HepG2 (cell line): ENCODE measurements around the gene HEY2. TPM values are rescaled to one million over a fixed set of nuclear protein-coding genes. Genes with fewer than 3 reads are reported as not detected.

ENCODE experiments used
- ATAC-seq: fragments of 200-7000 bp; cut with Tn5 transposase; 3 replicates; pipeline ENCODE4 v1.9.1; 2020; ENCODE audit warnings: mild to moderate bottlenecking, moderate library complexity
- BruUV-seq: library from RNA; stranded (reverse); fragments of 400-500 nt; replicated peaks from 2 replicates; lab custom pipeline; 2021; lab: Mats Ljungman, UMichigan
- CTCF ChIA-PET: fragments of 300-600 bp; formaldehyde crosslinking; extraction: SDS; loops from one replicate; lab custom pipeline; 2021; ENCODE audit warnings: low total read pairs, inconsistent platforms, low intra/inter-chr PET ratio; lab: Yijun Ruan, JAX
- POLR2A ChIA-PET: fragments of 350-600 bp; sonication (Branson Sonifier 250); formaldehyde crosslinking; loops from one replicate; lab custom pipeline; 2020; ENCODE audit warnings: antibody characterized with exemption, inconsistent platforms; lab: Yijun Ruan, JAX
- DNase-seq: peaks from one replicate; pipeline ENCODE4 v3.0.0-alpha.2; 2015; ENCODE audit warnings: low spot score
- FAIRE-seq: peaks from 3 replicates; lab custom pipeline; 2011; peaks lifted over from hg19 to GRCh38; lab: Jason Lieb, UNC
- H2AFZ ChIP-seq: one replicate; pipeline ENCODE4 v1.6.1; 2011; ENCODE audit warnings: low read length, inconsistent platforms
- H3K27ac ChIP-seq: fragments of 300-600 bp; 3 replicates; pipeline ENCODE4 v1.8.0; 2011; ENCODE audit warnings: mixed run types, mild to moderate bottlenecking, mixed read lengths, low read length, inconsistent platforms; ENCODE audit not compliant: insufficient read depth; ENCODE audit errors: extremely low read length
- H3K27me3 ChIP-seq, 2 experiments: fragments of 200-600 bp in 1 of 2; 2 replicates in 1 of 2; 3 replicates in 1 of 2; pipeline versions ENCODE4 v1.6.0 to v1.8.0; 2011; ENCODE audit warnings: low read length in 2 of 2, mild to moderate bottlenecking in 2 of 2, moderate library complexity in 2 of 2, inconsistent platforms in 1 of 2; ENCODE audit not compliant: insufficient read depth in 2 of 2, control insufficient read depth in 1 of 2
- H3K36me3 ChIP-seq, 2 experiments: fragments of 200-600 bp in 1 of 2; replicated peaks in 1 of 2; 2 replicates in 1 of 2; 3 replicates in 1 of 2; pipeline versions ENCODE4 v1.5.1 to v1.8.0; 2011; ENCODE audit warnings: low read length in 2 of 2, inconsistent platforms in 1 of 2; ENCODE audit not compliant: insufficient read depth in 2 of 2, control insufficient read depth in 1 of 2
- H3K4me1 ChIP-seq: 2 replicates; pipeline ENCODE4 v1.5.1; 2012; ENCODE audit warnings: low read length, inconsistent platforms; ENCODE audit not compliant: insufficient read depth
- H3K4me2 ChIP-seq: 2 replicates; pipeline ENCODE4 v1.6.0; 2011; ENCODE audit warnings: low read depth, low read length, inconsistent platforms
- H3K4me3 ChIP-seq, 3 experiments: fragments of 200-600 bp in 1 of 3; sonication (generic), shearing (Covaris generic) in 1 of 3; replicated peaks in 1 of 3; 2 replicates each; pipeline ENCODE4 v1.5.1; 2011 to 2016; ENCODE audit warnings: low read length in 3 of 3, inconsistent platforms in 2 of 3, low read depth in 2 of 3, mild to moderate bottlenecking in 2 of 3, control low read depth in 1 of 3, mixed read lengths in 1 of 3; ENCODE audit not compliant: insufficient read depth in 1 of 3
- H3K79me2 ChIP-seq: one replicate; pipeline ENCODE4 v1.6.1; 2011; ENCODE audit warnings: low read length, inconsistent platforms; ENCODE audit not compliant: insufficient read depth
- H3K9ac ChIP-seq: 2 replicates; pipeline ENCODE4 v1.6.0; 2011; ENCODE audit warnings: mild to moderate bottlenecking, low read depth, low read length, inconsistent platforms; ENCODE audit not compliant: insufficient read depth
- H3K9me3 ChIP-seq: 2 replicates; pipeline ENCODE4 v1.5.1; 2012; ENCODE audit warnings: mild to moderate bottlenecking, low read length
- H4K20me1 ChIP-seq: 2 replicates; pipeline ENCODE4 v1.6.0; 2011; ENCODE audit warnings: inconsistent platforms, mild to moderate bottlenecking, low read length, moderate library complexity; ENCODE audit not compliant: insufficient read depth
- CBX2 ChIP-seq, 2 experiments: fragments of 200-600 bp in 1 of 2; sonication (generic); formaldehyde crosslinking in 1 of 2; IDR thresholded peaks; 2 replicates each; pipeline versions ENCODE4 v1.7.0 to v1.8.1; 2018 to 2022; ENCODE audit warnings: low read depth in 2 of 2, low read length in 1 of 2, mild to moderate bottlenecking in 1 of 2, missing genetic modification reagents in 1 of 2
- ERF ChIP-seq: IDR thresholded peaks from 2 replicates; pipeline ENCODE4 v1.6.1; 2018; ENCODE audit warnings: missing biosample characterization, missing genetic modification reagents
- GTF3A ChIP-seq: sonication (generic); formaldehyde crosslinking; conservative IDR thresholded peaks from 2 replicates; pipeline ENCODE4 v1.4.0; 2020; ENCODE audit warnings: mild to moderate bottlenecking, missing genetic modification reagents
- GZF1 ChIP-seq: sonication (generic); formaldehyde crosslinking; IDR thresholded peaks from 2 replicates; pipeline ENCODE4 v1.5.1; 2020; ENCODE audit warnings: mild to moderate bottlenecking, missing genetic modification reagents
- RARA ChIP-seq: IDR thresholded peaks from 2 replicates; pipeline ENCODE4 v1.6.1; 2016; ENCODE audit warnings: missing genetic modification reagents, missing compliant biosample characterization
- RBFOX2 ChIP-seq: fragments of 200-400 bp; formaldehyde crosslinking; IDR thresholded peaks from 2 replicates; pipeline ENCODE4 v1.6.1; 2017; ENCODE audit warnings: low read depth, mild to moderate bottlenecking, low read length
- SNRNP70 ChIP-seq: fragments of 200-400 bp; formaldehyde crosslinking; IDR thresholded peaks from 2 replicates; pipeline ENCODE4 v1.6.1; 2017; ENCODE audit warnings: mild to moderate bottlenecking, low read depth, low read length, moderate library complexity
- SOX13 ChIP-seq, 3 experiments: fragments of 450-650 bp in 1 of 3; sonication (generic) in 1 of 3; formaldehyde crosslinking in 1 of 3; IDR thresholded peaks in 2 of 3; conservative IDR thresholded peaks in 1 of 3; 2 replicates each; pipeline versions ENCODE4 v1.5.0 to v1.6.1; 2016 to 2020; ENCODE audit warnings: antibody characterized with exemption in 1 of 3, mild to moderate bottlenecking in 1 of 3, missing compliant biosample characterization in 1 of 3, missing genetic modification reagents in 1 of 3, moderate library complexity in 1 of 3
- ZBTB38 ChIP-seq: sonication (generic); formaldehyde crosslinking; IDR thresholded peaks from 2 replicates; pipeline ENCODE4 v1.5.1; 2020; ENCODE audit warnings: mild to moderate bottlenecking, missing genetic modification reagents
- ZNF337 ChIP-seq: sonication (generic); formaldehyde crosslinking; IDR thresholded peaks from 2 replicates; pipeline ENCODE4 v1.5.1; 2020; ENCODE audit warnings: missing genetic modification reagents, low read depth, mild to moderate bottlenecking, borderline replicate concordance
- ZNF570 ChIP-seq: sonication (generic); formaldehyde crosslinking; IDR thresholded peaks from 2 replicates; pipeline ENCODE4 v1.4.0; 2020; ENCODE audit warnings: mild to moderate bottlenecking, missing genetic modification reagents, borderline replicate concordance
- WGBS: methylation state at CpG from one replicate; pipeline ENCODE4 v1.1.6; 2017; ENCODE audit warnings: low lambda C conversion rate; 5-methylcytosine and 5-hydroxymethylcytosine counted together
- in situ Hi-C: cut with HindIII; loops from 2 replicates; pipeline ENCODE4 v1.10.0; 2017; ENCODE audit warnings: low pct_unique_long_range_greater_than_20kb; ENCODE audit not compliant: extremely low pct_ligation_motif_present
- intact Hi-C: fragments of 100-400 bp; cut with micrococcal nuclease; formaldehyde crosslinking; loops from one replicate; pipeline ENCODE4 v1.10.0; 2022; ENCODE audit not compliant: unreplicated experiment
- polyA plus RNA-seq, 8 experiments: library from polyadenylated mRNA; depleted of rRNA in 3 of 8; stranded (reverse) in 7 of 8; unstranded in 1 of 8; fragments of >200 nt; fragmentation: Illumina TruSeq in 4 of 8; extraction: Trizol in 4 of 8; gene quantifications; 2 replicates each; pipeline versions ENCODE4 v1.2.1 to v1.2.3, GENCODE V29; 2011 to 2016; ENCODE audit warnings: low read depth in 4 of 8, missing spikeins in 1 of 8, mixed read lengths in 1 of 8; ENCODE audit not compliant: insufficient read depth in 1 of 8
- total RNA-seq, 5 experiments: library from RNA; depleted of rRNA; stranded (reverse); fragments of >200 nt; fragmentation: Illumina TruSeq; extraction: Trizol; gene quantifications; 2 replicates each; pipeline ENCODE4 v1.2.3, GENCODE V29; 2016; ENCODE audit warnings: low read depth in 1 of 5
- TF ChIP-seq, protein P1 (sequence below): sonication (generic); formaldehyde crosslinking; IDR thresholded peaks from 2 replicates; pipeline ENCODE4 v1.4.0; 2020; ENCODE audit warnings: missing genetic modification reagents
- TF ChIP-seq, protein P2 (sequence below): sonication (generic); formaldehyde crosslinking; IDR thresholded peaks from 2 replicates; pipeline ENCODE4 v1.4.0; 2020; ENCODE audit warnings: missing genetic modification reagents
- TF ChIP-seq, protein P3 (sequence below): sonication (generic); formaldehyde crosslinking; IDR thresholded peaks from 2 replicates; pipeline ENCODE4 v1.5.0; 2020; ENCODE audit warnings: missing genetic modification reagents, mild to moderate bottlenecking, borderline replicate concordance
- TF ChIP-seq, protein P4 (sequence below): IDR thresholded peaks from 2 replicates; pipeline ENCODE4 v1.6.1; 2012; ENCODE audit warnings: inconsistent platforms

The HEY2 gene
- total and polyA plus RNA-seq, 2 of the 13 experiments (the other 11 are each of a cell fraction or from before 2014, with no cell fraction given), result 0.04 TPM

DNA sequence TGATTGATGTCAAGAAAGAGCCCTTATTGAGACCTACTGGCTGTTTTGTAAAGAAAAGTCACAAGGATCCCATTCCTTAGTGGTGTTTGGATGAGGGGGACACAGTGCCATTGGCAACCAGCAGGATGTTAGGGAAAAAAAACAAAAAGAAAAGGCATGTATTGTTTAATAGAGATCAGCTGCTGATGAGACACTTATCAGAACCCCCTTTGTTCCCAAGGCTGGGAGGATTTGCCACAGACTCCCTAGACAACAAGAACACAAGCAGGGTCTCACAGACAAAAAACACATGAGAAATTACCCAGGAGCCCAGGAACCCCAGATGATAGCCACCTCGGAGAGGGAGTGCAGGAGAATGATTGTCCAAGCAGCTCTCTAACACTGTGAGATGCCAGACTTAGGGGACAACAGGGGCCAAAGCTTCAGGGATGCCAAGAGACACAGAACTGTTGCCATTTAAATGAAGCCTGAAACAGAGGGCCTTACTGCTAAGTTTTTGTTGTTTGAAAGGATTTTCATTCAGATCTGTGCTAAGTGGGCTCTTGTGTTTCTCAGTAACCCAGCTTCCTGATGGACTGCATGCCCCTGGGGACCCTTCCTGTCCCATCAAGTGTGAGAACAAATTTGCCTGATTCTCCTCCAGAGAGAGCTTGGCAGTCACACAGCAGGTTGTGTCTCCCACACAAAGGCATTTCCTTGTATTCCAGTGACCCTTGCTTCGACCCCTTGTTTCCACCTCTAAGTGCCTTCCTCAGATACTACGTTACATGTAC lies 48.7 kb upstream of the HEY2 start (continued):
- no peak for TF ChIP-seq ZBTB38 (CRISPR knock-in tag)
- TF ChIP-seq ZNF337, result no peak
- TF ChIP-seq SOX13 (IDR thresholded peaks at IDR 0.05), result no peak
- no peak for TF ChIP-seq SOX13 (CRISPR knock-in tag; conservative IDR thresholded peaks at IDR 0.05 in 1 of 2, IDR thresholded peaks at IDR 0.05 in 1 of 2)
- TF ChIP-seq GTF3A (CRISPR knock-in tag), result no peak
- TF ChIP-seq ZNF570 (CRISPR knock-in tag), result no peak
- TF ChIP-seq, protein P1, sequence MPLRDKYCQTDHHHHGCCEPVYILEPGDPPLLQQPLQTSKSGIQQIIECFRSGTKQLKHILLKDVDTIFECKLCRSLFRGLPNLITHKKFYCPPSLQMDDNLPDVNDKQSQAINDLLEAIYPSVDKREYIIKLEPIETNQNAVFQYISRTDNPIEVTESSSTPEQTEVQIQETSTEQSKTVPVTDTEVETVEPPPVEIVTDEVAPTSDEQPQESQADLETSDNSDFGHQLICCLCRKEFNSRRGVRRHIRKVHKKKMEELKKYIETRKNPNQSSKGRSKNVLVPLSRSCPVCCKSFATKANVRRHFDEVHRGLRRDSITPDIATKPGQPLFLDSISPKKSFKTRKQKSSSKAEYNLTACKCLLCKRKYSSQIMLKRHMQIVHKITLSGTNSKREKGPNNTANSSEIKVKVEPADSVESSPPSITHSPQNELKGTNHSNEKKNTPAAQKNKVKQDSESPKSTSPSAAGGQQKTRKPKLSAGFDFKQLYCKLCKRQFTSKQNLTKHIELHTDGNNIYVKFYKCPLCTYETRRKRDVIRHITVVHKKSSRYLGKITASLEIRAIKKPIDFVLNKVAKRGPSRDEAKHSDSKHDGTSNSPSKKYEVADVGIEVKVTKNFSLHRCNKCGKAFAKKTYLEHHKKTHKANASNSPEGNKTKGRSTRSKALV (CRISPR knock-in tag), result no peak
- no peak for TF ChIP-seq CBX2 (IDR thresholded peaks at IDR 0.05; ENCODE audit: low read depth, low read length)
- no peak for TF ChIP-seq CBX2 (CRISPR knock-in tag; IDR thresholded peaks at IDR 0.05; ENCODE audit: low read depth)
- TF ChIP-seq ERF (CRISPR knock-in tag), result no peak

DNA sequence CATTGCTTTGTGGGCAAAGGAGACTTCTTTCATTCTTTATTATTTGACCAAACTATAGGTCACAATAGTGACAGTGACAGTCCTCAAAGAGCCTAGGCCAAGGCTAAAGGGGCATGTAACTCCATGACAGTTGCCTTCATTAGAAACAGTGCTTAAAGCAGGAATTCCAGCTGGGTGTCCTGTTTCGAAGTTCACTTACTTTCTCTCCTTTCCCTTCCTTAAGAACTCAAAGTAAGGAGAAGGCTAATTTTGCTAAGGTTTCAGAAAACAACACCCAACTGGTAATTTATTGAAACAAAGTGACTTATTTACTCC lies 48.1 kb upstream of the HEY2 start:
- Histone ChIP-seq H4K20me1 (no peaks in the 10 kb centered on the region), H3K36me3 (no peaks in the 10 kb centered on the region)
- TF ChIP-seq, protein P2, sequence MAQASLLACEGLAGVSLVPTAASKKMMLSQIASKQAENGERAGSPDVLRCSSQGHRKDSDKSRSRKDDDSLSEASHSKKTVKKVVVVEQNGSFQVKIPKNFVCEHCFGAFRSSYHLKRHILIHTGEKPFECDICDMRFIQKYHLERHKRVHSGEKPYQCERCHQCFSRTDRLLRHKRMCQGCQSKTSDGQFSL (CRISPR knock-in tag), result no peak
- TF ChIP-seq SNRNP70 (no peak), RBFOX2 (no peak), GZF1 (CRISPR knock-in tag) (no peak), RARA (no peak)
- TF ChIP-seq, protein P3, sequence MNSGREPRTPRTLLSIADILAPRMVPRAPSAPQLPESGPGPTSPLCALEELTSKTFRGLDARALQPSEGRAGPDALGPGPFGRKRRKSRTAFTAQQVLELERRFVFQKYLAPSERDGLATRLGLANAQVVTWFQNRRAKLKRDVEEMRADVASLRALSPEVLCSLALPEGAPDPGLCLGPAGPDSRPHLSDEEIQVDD (CRISPR knock-in tag), result no peak
- TF ChIP-seq, protein P4, sequence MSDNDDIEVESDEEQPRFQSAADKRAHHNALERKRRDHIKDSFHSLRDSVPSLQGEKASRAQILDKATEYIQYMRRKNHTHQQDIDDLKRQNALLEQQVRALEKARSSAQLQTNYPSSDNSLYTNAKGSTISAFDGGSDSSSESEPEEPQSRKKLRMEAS, result no peak
- TF ChIP-seq, all 625 proteins: peak for 0
- Histone ChIP-seq H3K79me2 (no peaks in the 10 kb centered on the region), H2AFZ (no peak overlapping the region), H3K9ac (no peak overlapping the region), H3K4me1 (no peaks in the 10 kb centered on the region), H3K27ac (no peak overlapping the region), H3K4me2 (no peak overlapping the region), H3K4me3 (no peak overlapping the region), H3K27me3 (peaks cover 0 to 8% of the 10 kb centered on the region in 2 experiments; a peak in 2 of 5 replicates), H3K9me3 (no peaks in the 10 kb centered on the region)
- DNase-seq (no peak), FAIRE-seq (no peak), ATAC-seq (no peak)
- WGBS, result 0% methylated on average over 1 of the region's 1 CpG
- in situ Hi-C loops, result no loop called here
- ChIA-PET POLR2A (no interaction called here), CTCF (no interaction called here)
- intact Hi-C loops, result no loop called here
- BruUV-seq, result no TSS peak
